Gastrocnemius medialis (tissue), 4 donors: ENCODE data around the gene ZFAND2B.

ENCODE experiments used
- CTCF ChIP-seq, 5 experiments: fragments of 450-650 bp in 3 of 5; fragments of 200-600 bp in 2 of 5; sonication (generic) in 2 of 5; IDR thresholded peaks in 4 of 5; conservative IDR thresholded peaks in 1 of 5; 1 replicate in 4 of 5; 2 replicates in 1 of 5; pipeline ENCODE4 v1.5.1; 2016 to 2019; ENCODE audit warnings: antibody characterized with exemption in 5 of 5, mild to moderate bottlenecking in 3 of 5, moderate library complexity in 3 of 5
- POLR2A ChIP-seq, 2 donors: fragments of 450-650 bp; IDR thresholded peaks; one replicate each; pipeline ENCODE4 v1.6.1; 2017; ENCODE audit warnings: antibody characterized with exemption in 2 of 2, mild to moderate bottlenecking in 2 of 2, moderate library complexity in 2 of 2

GRCh38 chr2:219197388-219197787, 9.2 kb upstream of the ZFAND2B start:
- TF ChIP-seq POLR2A (IDR thresholded peaks at IDR 0.05), result no peak
- TF ChIP-seq CTCF (IDR thresholded peaks at IDR 0.05 in 4 of 5, conservative IDR thresholded peaks at IDR 0.05 in 1 of 5), result no peak
